Renal pelvis (tissue), 4 donors: Measurements from ENCODE around the gene BLM. TPM values are rescaled to one million over a fixed set of nuclear protein-coding genes. Genes with fewer than 3 reads are reported as not detected.

ENCODE experiments used
- DNase-seq: peaks from one replicate; pipeline ENCODE4 v3.0.0-alpha.2; 2013
- polyA plus RNA-seq, 3 donors: library from polyadenylated mRNA; unstranded; fragments of 120-200 nt; gene quantifications; one replicate each; pipeline ENCODE4 v1.2.1, GENCODE V29; 2013; ENCODE audit not compliant: insufficient read length in 3 of 3

Gene BLM
- polyA plus RNA-seq, 3 donors, result 11.2 to 13.6 (median 13.5) TPM

GRCh38 chr15:90787881-90788280 lies 70.7 kb downstream of the BLM start:
- DNase-seq, result no peak

DNA sequence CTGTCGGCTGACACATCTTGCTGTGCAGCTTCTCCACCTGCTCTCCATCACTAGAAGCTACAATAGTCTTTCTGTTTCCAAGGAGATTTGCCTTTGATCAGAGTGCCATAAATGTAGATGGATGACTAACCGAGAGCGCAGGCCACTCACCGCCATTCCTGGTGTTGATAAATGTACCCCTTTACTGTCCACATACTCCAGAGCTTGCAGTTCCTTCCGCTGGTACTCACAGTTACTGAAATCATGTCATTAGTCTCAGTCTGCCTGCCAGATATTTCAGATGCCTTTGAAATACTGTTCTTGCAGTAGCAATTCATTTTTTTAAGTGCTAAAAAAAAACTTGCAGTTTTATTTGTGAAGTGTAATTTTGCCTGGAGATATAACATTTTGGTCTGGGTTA lies 72.3 kb downstream of the BLM start:
- no peak for DNase-seq

- no peak for DNase-seq
These were observed 72.9 kb downstream of the BLM start for GRCh38 chr15:90790057-90790456.

- no peak for DNase-seq
These were observed 73.4 kb downstream of the BLM start for GRCh38 chr15:90790561-90790960.

- no peak for DNase-seq
These were observed 77.4 kb downstream of the BLM start for GRCh38 chr15:90794538-90794937.

- no peak for DNase-seq
These were observed 82.6 kb downstream of the BLM start for GRCh38 chr15:90799639-90800170.

- DNase-seq, result no peak
These were observed 84.7 kb downstream of the BLM start for GRCh38 chr15:90801803-90802202.

DNA sequence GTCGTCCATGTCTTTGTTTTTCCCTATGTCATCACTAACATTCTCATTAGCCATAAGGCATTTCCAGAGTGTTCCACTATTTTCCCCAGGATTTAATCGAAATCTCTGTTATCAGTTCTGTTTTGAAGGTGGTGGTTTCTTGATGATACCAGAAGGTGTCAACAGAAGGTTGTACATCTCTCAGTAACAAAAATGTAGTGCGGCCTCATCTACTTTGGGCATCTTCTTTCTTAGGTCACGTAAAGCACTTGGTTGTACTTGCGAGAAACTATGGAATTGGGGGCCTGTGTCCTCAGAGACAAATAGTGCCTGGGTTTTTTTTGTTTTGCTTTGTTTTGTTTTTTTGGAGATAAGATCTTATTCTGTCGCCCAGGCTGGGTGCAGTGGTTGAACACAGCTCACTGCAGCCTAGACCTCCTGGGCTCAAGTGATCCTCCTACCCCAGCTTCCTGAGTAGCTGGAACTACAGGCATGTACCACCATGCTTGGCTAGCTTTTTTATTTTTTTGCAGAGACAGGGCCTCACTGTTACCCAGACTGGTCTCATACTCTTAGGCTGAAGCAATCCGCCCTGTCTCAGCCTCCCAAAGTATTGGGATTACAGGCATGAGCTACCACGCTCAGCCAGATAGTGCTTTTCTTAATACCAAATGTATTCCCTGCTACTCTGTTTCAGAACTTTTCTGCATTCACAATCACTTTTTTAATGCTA lies 90.1 kb downstream of the BLM start:
- DNase-seq, result no peak

DNA sequence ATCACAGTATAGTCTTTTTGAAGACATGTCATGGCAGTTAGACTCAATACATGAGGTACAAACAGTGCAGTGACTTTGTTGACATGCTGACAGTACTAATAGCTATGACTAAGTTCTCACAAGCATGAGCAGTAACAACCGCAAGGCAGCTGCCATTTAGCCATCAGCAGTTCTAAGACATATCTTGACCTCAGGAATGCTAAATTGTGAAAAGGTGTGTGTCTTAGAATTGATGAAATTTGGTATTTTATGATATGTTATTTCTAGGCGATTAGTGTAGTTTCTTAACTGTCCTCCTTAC lies 90.6 kb downstream of the BLM start:
- no peak for DNase-seq

GRCh38 chr15:90808517-90809235 lies 91.5 kb downstream of the BLM start:
- DNase-seq, result no peak

GRCh38 chr15:90809536-90809935 lies 92.4 kb downstream of the BLM start:
- DNase-seq, result no peak

- DNase-seq, result no peak
These were observed 93.2 kb downstream of the BLM start for GRCh38 chr15:90810354-90810753.

GRCh38 chr15:90812171-90812957 lies 95.2 kb downstream of the BLM start:
- DNase-seq, result no peak

- no peak for DNase-seq
These were observed 95.8 kb downstream of the BLM start for GRCh38 chr15:90812958-90813265.

GRCh38 chr15:90813796-90814190 lies 96.6 kb downstream of the BLM start:
- no peak for DNase-seq

GRCh38 chr15:90814191-90814821 lies 97.2 kb downstream of the BLM start:
- DNase-seq, result no peak

DNA sequence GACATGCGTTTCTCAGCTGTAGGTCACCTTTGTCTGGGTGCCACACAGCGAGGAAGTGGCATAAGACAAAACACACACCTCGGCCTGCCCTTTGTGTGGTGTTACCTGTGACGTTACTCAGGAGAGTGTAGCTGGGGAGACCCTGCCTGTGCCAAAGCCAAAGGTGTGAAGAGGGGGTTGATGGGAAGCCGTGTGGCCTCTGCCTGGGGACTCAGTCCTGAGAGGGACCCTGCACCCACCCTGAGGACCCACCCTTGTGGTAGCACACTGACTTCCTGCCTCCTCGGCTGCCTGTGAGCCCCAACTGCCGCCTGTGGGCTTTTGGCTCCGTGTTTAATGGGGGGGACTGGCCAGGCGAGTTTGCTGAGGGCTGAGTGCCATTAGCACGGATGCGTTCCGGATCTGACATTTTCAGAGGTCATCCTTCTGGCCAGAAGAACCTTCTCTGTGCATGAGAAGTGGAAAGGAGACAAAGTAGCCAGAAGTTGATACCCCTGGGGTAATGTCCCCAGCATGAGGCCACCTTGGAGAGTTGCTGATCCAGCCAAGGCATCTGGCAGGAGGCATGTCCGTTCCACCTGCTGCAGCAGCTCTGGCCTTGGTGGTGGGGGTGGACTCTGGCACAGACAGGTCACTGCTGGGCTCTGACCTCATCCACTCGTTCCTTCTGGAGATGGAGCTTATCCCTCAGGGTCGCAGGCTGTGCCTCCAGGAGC lies 99.4 kb downstream of the BLM start:
- DNase-seq, result no peak

- no peak for DNase-seq
These were observed 100.2 kb downstream of the BLM start for GRCh38 chr15:90817117-90818057.

DNA sequence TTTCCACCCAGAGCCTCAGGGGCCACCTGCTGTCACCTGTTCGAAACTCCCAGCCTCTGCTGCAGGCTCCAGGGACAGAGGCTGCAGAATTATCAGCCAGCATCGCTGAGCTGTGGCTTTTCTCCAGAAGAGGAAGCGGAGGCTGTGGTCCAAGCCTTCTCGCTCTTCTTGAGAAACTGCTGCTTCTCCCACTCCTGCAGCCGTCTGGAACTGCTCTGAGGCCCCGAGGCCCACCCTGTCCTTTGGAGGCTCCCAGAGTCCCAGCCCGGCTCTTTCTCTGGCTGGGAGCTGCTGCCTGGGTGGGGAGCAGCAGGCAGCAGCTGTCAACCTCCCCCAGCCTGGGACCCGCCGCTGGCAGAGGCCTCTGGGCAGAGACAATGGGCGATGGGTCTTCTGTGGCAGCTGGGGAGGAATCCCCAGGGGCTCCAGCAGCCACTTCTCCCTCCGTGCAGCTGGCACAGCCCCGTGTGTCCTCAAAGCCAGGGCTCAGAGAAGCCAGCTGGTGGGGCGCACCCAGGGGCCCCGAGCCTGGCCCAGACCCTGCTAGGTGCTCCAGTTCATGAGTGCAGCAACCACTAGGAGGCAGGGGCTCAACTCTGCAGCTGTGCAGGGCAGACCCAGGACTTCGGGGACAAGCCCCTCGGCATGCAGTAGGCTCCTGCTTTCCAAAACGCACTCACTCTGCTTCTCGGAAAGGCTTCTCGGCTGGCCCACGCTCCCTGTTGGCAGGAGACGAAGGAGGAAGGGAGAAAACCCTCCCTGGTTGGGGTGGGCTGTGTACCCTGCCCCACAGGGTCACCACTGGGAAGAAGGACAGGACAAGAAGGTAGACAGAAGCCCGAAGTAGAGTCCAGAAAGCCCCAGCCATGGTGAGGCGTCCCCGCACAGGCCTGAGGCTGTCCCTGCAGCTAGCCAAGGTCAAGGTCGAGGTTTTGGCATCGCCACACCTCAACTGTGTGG lies 101.4 kb downstream of the BLM start:
- no peak for DNase-seq
